HCT116 (cell line): Measurements from ENCODE around the gene PWWP2B. TPM values are rescaled to one million over a fixed set of nuclear protein-coding genes. Genes with fewer than 3 reads are reported as not detected.

ENCODE experiments used
- ATAC-seq: fragments of 200-7000 bp; cut with Tn5 transposase; 2 replicates; pipeline ENCODE4 v1.9.1; 2020; ENCODE audit warnings: mild to moderate bottlenecking, moderate library complexity
- BruUV-seq: library from RNA; stranded (reverse); fragments of 400-500 nt; replicated peaks from 2 replicates; lab custom pipeline; 2021; lab: Mats Ljungman, UMichigan
- CTCF ChIA-PET: fragments of 300-600 bp; sonication (Branson Sonifier 250); formaldehyde crosslinking; loops from one replicate; lab custom pipeline; 2021; ENCODE audit warnings: antibody characterized with exemption; lab: Charles Lee
- POLR2A ChIA-PET: fragments of 300-600, 350-600 bp; sonication (Branson Sonifier 250); formaldehyde crosslinking; loops from one replicate; lab custom pipeline; 2021; ENCODE audit warnings: antibody characterized with exemption; lab: Charles Lee
- RAD21 ChIA-PET, 2 experiments: fragments of 300-600 bp; sonication (Branson Sonifier 250); formaldehyde crosslinking; loops; one replicate each; lab custom pipeline; 2023; ENCODE audit warnings: low total read pairs in 2 of 2; ENCODE audit not compliant: uncharacterized antibody in 2 of 2, unreplicated experiment in 2 of 2, low non-redundant PET in 1 of 2; lab: Charles Lee
- DNase-seq: peaks from one replicate; pipeline ENCODE4 v3.0.0-alpha.2; 2010; ENCODE audit warnings: low read depth, low spot score
- H2AFZ ChIP-seq: fragments of 200-600 bp; shearing (Covaris generic), sonication (generic); 2 replicates; pipeline ENCODE4 v1.6.1; 2017; ENCODE audit warnings: low read depth, mixed run types, mixed read lengths, antibody characterized with exemption, low read length; ENCODE audit not compliant: poor library complexity, severe bottlenecking
- H3K27ac ChIP-seq: 2 replicates; pipeline ENCODE4 v1.5.1; 2012; ENCODE audit warnings: low read depth, low read length
- H3K27me3 ChIP-seq: fragments of 200-600 bp; sonication (generic); 2 replicates; pipeline ENCODE4 v1.6.1; 2016; ENCODE audit warnings: mixed run types, low read length, mixed read lengths; ENCODE audit not compliant: insufficient read depth
- H3K36me3 ChIP-seq, 2 experiments: fragments of 200-500 bp in 1 of 2; fragments of 200-600 bp in 1 of 2; sonication (Bioruptor generic) in 1 of 2; sonication (generic) in 1 of 2; 2 replicates each; pipeline versions ENCODE4 v1.5.1 to v1.6.1; 2014 to 2016; ENCODE audit warnings: low read length in 2 of 2, inconsistent platforms in 1 of 2, mixed read lengths in 1 of 2, mixed run types in 1 of 2; ENCODE audit not compliant: insufficient read depth in 2 of 2, control insufficient read depth in 1 of 2
- H3K4me1 ChIP-seq, 2 experiments: fragments of 200-600 bp in 1 of 2; sonication (generic) in 1 of 2; 2 replicates each; pipeline versions ENCODE4 v1.5.1 to v1.6.1; 2012 to 2017; ENCODE audit warnings: low read length in 2 of 2, inconsistent platforms in 1 of 2, mild to moderate bottlenecking in 1 of 2, mixed read lengths in 1 of 2, mixed run types in 1 of 2, moderate library complexity in 1 of 2; ENCODE audit not compliant: insufficient read depth in 2 of 2, control insufficient read depth in 1 of 2
- H3K4me2 ChIP-seq: fragments of 200-600 bp; sonication (generic); 2 replicates; pipeline ENCODE4 v1.6.1; 2017; ENCODE audit warnings: mixed run types, low read length, mixed read lengths
- H3K4me3 ChIP-seq, 2 experiments: fragments of 200-600 bp in 1 of 2; sonication (generic) in 1 of 2; replicated peaks in 1 of 2; 2 replicates each; pipeline ENCODE4 v1.5.1; 2011 to 2016; ENCODE audit warnings: low read length in 2 of 2, control low read depth in 1 of 2, low read depth in 1 of 2, mild to moderate bottlenecking in 1 of 2, mixed read lengths in 1 of 2, mixed run types in 1 of 2
- H3K79me2 ChIP-seq: fragments of 200-600 bp; sonication (generic); 2 replicates; pipeline ENCODE4 v1.6.1; 2017; ENCODE audit warnings: mild to moderate bottlenecking, mixed run types, low read length, moderate library complexity, mixed read lengths; ENCODE audit not compliant: insufficient read depth
- H3K9ac ChIP-seq: fragments of 200-600 bp; sonication (generic); 2 replicates; pipeline ENCODE4 v1.6.1; 2016; ENCODE audit warnings: low read length, mixed read lengths
- H3K9me2 ChIP-seq: fragments of 200-600 bp; sonication (generic), shearing (Covaris generic); 2 replicates; pipeline ENCODE4 v1.6.1; 2017; ENCODE audit warnings: mixed run types, mild to moderate bottlenecking, moderate library complexity; ENCODE audit not compliant: insufficient read depth
- H3K9me3 ChIP-seq, 2 experiments: fragments of 200-500 bp in 1 of 2; fragments of 200-600 bp in 1 of 2; sonication (Bioruptor generic) in 1 of 2; sonication (generic) in 1 of 2; 2 replicates each; pipeline ENCODE4 v1.6.1; 2014 to 2017; ENCODE audit warnings: low read length in 2 of 2, mixed read lengths in 2 of 2, inconsistent platforms in 1 of 2, low read depth in 1 of 2, mild to moderate bottlenecking in 1 of 2, mixed run types in 1 of 2, moderate library complexity in 1 of 2; ENCODE audit not compliant: control insufficient read depth in 1 of 2, insufficient read depth in 1 of 2
- H4K20me1 ChIP-seq: fragments of 200-600 bp; sonication (generic), shearing (Covaris generic); 2 replicates; pipeline ENCODE4 v1.6.1; 2017; ENCODE audit warnings: mixed run types, mild to moderate bottlenecking, moderate library complexity; ENCODE audit not compliant: insufficient read depth
- EGR1 ChIP-seq: IDR thresholded peaks from 2 replicates; pipeline ENCODE4 v1.6.1; 2012; ENCODE audit warnings: low read depth
- ELF1 ChIP-seq: IDR thresholded peaks from 2 replicates; pipeline ENCODE4 v1.6.1; 2012; ENCODE audit warnings: low read depth, borderline replicate concordance
- EZH2 ChIP-seq: fragments of 200-600 bp; sonication (generic); IDR thresholded peaks from 2 replicates; pipeline ENCODE4 v1.6.1; 2017; ENCODE audit warnings: antibody characterized with exemption, mixed run types
- EZH2phosphoT487 ChIP-seq: fragments of 200-600 bp; IDR thresholded peaks from 2 replicates; pipeline ENCODE4 v1.6.1; 2018; ENCODE audit warnings: antibody characterized with exemption, borderline replicate concordance
- JUND ChIP-seq: IDR thresholded peaks from 2 replicates; pipeline ENCODE4 v1.6.1; 2012
- POLR2AphosphoS5 ChIP-seq: IDR thresholded peaks from 2 replicates; pipeline ENCODE4 v1.6.1; 2011; ENCODE audit warnings: mild to moderate bottlenecking, low read depth, low read length, moderate library complexity
- RAD21 ChIP-seq: IDR thresholded peaks from 2 replicates; pipeline ENCODE4 v1.6.1; 2012; ENCODE audit warnings: low read depth, mild to moderate bottlenecking
- SIN3A ChIP-seq: IDR thresholded peaks from 2 replicates; pipeline ENCODE4 v1.6.1; 2012; ENCODE audit warnings: low read depth
- SP1 ChIP-seq: IDR thresholded peaks from 2 replicates; pipeline ENCODE4 v1.6.1; 2012; ENCODE audit warnings: low read depth
- SRF ChIP-seq: IDR thresholded peaks from 2 replicates; pipeline ENCODE4 v1.6.1; 2012; ENCODE audit warnings: low read depth
- ZFX ChIP-seq: fragments of 450-650 bp; IDR thresholded peaks from 2 replicates; pipeline ENCODE4 v1.6.1; 2017
- intact Hi-C: fragments of 100-400 bp; cut with micrococcal nuclease; formaldehyde crosslinking; loops from 2 replicates; pipeline ENCODE4 v1.10.0; 2022
- total RNA-seq: library from RNA; stranded (reverse); gene quantifications from one replicate; pipeline ENCODE4 v1.2.1, GENCODE V29; 2021; ENCODE audit not compliant: unreplicated experiment
- TF ChIP-seq, protein P1 (sequence below): IDR thresholded peaks from 2 replicates; pipeline ENCODE4 v1.6.1; 2012
- TF ChIP-seq, protein P2 (sequence below): IDR thresholded peaks from 2 replicates; pipeline ENCODE4 v1.6.1; 2011; ENCODE audit warnings: mild to moderate bottlenecking, low read length, moderate library complexity; ENCODE audit not compliant: insufficient replicate concordance; ENCODE audit errors: extremely low read depth

Gene PWWP2B
- total RNA-seq, 1 experiment from 2014 or later, result 13.9 TPM

DNA sequence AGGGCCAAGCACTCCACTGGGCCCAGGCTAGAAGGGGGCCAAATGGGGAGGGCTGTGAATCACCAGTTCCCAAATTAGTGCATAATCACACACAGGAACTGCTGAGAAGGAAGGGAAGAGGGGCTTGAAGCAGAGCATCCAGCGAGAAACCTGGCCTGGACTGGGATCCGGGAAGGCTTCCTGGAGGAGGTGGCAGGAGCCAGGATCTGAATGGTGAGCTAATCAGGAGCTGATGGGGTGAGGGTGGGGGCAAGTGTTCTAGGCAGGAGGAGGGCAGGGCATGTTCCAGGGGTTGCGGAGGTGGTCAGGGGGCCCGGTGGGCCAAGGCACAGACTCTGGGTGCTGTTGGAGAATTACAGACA lies 12.6 kb downstream of the PWWP2B start:
- no peak overlapping the region for H3K4me3 ChIP-seq
- BruUV-seq, result no TSS peak
- no peak overlapping the region for H3K27ac ChIP-seq

More for the DNA sequence above, 12.6 kb downstream of the PWWP2B start:
- Histone ChIP-seq H4K20me1 (no peaks in the 10 kb centered on the region), H3K4me1 (peaks cover 15 to 23% of the 10 kb centered on the region in 2 experiments; a peak in 3 of 4 replicates), H3K27me3 (no peaks in the 10 kb centered on the region), H3K79me2 (peaks cover 35% of the 10 kb centered on the region), H3K9me2 (no peaks in the 10 kb centered on the region), H3K36me3 (no peaks in the 10 kb centered on the region), H3K9me3 (no peaks in the 10 kb centered on the region), H3K9ac (no peak overlapping the region), H2AFZ (no peak overlapping the region), H3K4me2 (no peak overlapping the region)
- ChIA-PET POLR2A (interaction anchor here (1.0 kb wide), 1 partner anchor 9 kb away, joined by 10 read pairs; no protein-coding TSS in a partner anchor), RAD21 (no interaction called here), CTCF (no interaction called here)
- DNase-seq, result no peak
- TF ChIP-seq RAD21 (no peak), EZH2 (no peak), EZH2phosphoT487 (no peak), EGR1 (no peak), SRF (no peak), ZFX (no peak), POLR2AphosphoS5 (no peak), JUND (no peak), SIN3A (no peak), ELF1 (no peak), SP1 (no peak)
- TF ChIP-seq, protein P1, sequence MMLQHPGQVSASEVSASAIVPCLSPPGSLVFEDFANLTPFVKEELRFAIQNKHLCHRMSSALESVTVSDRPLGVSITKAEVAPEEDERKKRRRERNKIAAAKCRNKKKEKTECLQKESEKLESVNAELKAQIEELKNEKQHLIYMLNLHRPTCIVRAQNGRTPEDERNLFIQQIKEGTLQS, result no peak
- TF ChIP-seq, protein P2, sequence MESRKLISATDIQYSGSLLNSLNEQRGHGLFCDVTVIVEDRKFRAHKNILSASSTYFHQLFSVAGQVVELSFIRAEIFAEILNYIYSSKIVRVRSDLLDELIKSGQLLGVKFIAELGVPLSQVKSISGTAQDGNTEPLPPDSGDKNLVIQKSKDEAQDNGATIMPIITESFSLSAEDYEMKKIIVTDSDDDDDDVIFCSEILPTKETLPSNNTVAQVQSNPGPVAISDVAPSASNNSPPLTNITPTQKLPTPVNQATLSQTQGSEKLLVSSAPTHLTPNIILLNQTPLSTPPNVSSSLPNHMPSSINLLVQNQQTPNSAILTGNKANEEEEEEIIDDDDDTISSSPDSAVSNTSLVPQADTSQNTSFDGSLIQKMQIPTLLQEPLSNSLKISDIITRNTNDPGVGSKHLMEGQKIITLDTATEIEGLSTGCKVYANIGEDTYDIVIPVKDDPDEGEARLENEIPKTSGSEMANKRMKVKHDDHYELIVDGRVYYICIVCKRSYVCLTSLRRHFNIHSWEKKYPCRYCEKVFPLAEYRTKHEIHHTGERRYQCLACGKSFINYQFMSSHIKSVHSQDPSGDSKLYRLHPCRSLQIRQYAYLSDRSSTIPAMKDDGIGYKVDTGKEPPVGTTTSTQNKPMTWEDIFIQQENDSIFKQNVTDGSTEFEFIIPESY, result no peak
- ATAC-seq, result no peak
- intact Hi-C loops, result no loop called here
